NCI-H2227 (cell line): Measurements from ENCODE around the gene APH1B.

Source experiments
- DNase-seq: peaks from one replicate; lab custom pipeline; 2025; ENCODE audit not compliant: unreplicated experiment; lab: John Stamatoyannopoulos, UW

APH1B gene

GRCh38 chr15:63251701-63252100 is 25.7 kb upstream of the APH1B start:
- DNase-seq = no peak

GRCh38 chr15:63252292-63252691 is 25.1 kb upstream of the APH1B start:
- DNase-seq = no peak

- no peak for DNase-seq
These were observed 22.4 kb upstream of the APH1B start for GRCh38 chr15:63254991-63255390.

GRCh38 chr15:63255489-63255990 is 21.9 kb upstream of the APH1B start:
- DNase-seq = no peak

- DNase-seq = no peak
These were observed 20.8 kb upstream of the APH1B start for GRCh38 chr15:63256433-63257274.

GRCh38 chr15:63258658-63259057 is 18.7 kb upstream of the APH1B start:
- DNase-seq = no peak

GRCh38 chr15:63260791-63261190 is 16.6 kb upstream of the APH1B start:
- no peak for DNase-seq

- no peak for DNase-seq
These were observed 16.1 kb upstream of the APH1B start for GRCh38 chr15:63261311-63261710.

- DNase-seq = no peak
These were observed 13.9 kb upstream of the APH1B start for GRCh38 chr15:63263519-63263918.

- DNase-seq = no peak
These were observed 12.6 kb upstream of the APH1B start for GRCh38 chr15:63264688-63265293.

GRCh38 chr15:63274427-63274826 is 3.0 kb upstream of the APH1B start:
- DNase-seq = no peak

GRCh38 chr15:63276342-63277037 is 915 bp upstream of the APH1B start:
- no peak for DNase-seq

GRCh38 chr15:63277893-63278456 is 570 bp downstream of the APH1B start:
- peak; percentile 19 for DNase-seq

- no peak for DNase-seq
These were observed 5.7 kb downstream of the APH1B start for GRCh38 chr15:63283126-63283525.

- DNase-seq = no peak
These were observed 6.9 kb downstream of the APH1B start for GRCh38 chr15:63284335-63284734.

GRCh38 chr15:63287109-63287508 is 9.7 kb downstream of the APH1B start:
- no peak for DNase-seq

GRCh38 chr15:63288342-63288741 is 10.9 kb downstream of the APH1B start:
- DNase-seq = no peak

- peak; percentile 45 for DNase-seq
These were observed 11.5 kb downstream of the APH1B start for GRCh38 chr15:63288778-63289378.

GRCh38 chr15:63291507-63291906 is 14.1 kb downstream of the APH1B start:
- DNase-seq = no peak

GRCh38 chr15:63292241-63292640 is 14.8 kb downstream of the APH1B start:
- no peak for DNase-seq

GRCh38 chr15:63292771-63293170 is 15.4 kb downstream of the APH1B start:
- no peak for DNase-seq
